Loucy (cell line): ENCODE results near the gene TIMM23.
"Not testable (repeated sequence)": the region's sequence is repeated elsewhere in the genome, so short reads cannot be mapped to it uniquely, and the experiment has no call there.

Experiments used
- CTCF ChIP-seq: fragments of 200-600 bp; sonication (generic); conservative IDR thresholded peaks from 2 replicates; pipeline ENCODE4 v1.5.1; 2014; ENCODE audit warnings: mild to moderate bottlenecking, antibody characterized with exemption, low read length
- EZH2phosphoT487 ChIP-seq: fragments of 200-600 bp; IDR thresholded peaks from 2 replicates; pipeline ENCODE4 v1.6.1; 2018; ENCODE audit warnings: antibody characterized with exemption, mild to moderate bottlenecking, moderate library complexity, borderline replicate concordance

GRCh38 chr10:45972813-45973169 is 502 bp downstream of the TIMM23 start:
- TF ChIP-seq EZH2phosphoT487, CTCF: not testable (repeated sequence)
